Activated CD4-positive, alpha-beta T cell treated with anti-CD3 and anti-CD28 coated beads, Interleukin-10, Interleukin-2, amounts not matched to agents 100 ng/mL and 50 ng/mL, durations not matched to agents 16 hours and 8 hours (primary cell): ENCODE results near the gene PROC.

ENCODE experiments used
- DNase-seq: peaks from one replicate; pipeline ENCODE4 v3.0.0-alpha.2; 2020

Gene PROC

DNA sequence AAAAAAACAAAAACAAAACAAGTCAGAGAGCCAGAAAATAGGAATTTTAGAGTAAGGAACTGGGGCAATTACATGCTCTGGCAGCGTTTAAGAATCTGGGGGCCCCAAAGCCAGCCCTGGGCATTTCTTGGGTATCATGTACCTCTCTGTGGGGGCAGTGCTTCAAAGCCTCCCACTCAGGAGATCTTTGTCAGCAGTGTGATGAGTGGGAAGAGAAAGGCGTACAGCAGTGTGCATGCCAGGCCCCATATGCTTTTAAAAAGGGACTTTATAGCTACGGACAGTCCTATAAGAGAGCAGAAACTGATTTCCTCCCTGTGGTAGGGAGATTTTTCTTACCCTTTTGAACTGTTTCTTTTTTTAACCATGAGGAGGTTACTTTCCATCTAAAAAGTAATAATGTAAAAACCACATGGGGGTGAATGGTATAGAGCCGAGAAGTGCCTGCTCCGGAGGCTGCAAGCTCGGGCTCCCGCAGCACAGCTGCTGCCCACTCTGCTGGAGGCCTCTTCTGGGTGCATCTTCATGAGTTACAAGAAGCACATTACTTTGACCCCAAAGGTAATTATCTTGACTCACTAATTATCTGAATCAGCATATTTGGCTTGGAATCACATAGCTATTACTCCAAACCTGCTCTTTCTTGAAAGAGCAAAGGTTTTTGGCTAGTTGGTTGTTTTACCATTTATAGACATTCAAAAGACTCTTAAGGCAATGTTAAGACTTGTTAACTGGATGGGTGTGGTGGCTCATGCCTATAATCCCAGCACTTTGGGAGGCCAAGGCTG is 46.4 kb downstream of the PROC start:
- no peak for DNase-seq

DNA sequence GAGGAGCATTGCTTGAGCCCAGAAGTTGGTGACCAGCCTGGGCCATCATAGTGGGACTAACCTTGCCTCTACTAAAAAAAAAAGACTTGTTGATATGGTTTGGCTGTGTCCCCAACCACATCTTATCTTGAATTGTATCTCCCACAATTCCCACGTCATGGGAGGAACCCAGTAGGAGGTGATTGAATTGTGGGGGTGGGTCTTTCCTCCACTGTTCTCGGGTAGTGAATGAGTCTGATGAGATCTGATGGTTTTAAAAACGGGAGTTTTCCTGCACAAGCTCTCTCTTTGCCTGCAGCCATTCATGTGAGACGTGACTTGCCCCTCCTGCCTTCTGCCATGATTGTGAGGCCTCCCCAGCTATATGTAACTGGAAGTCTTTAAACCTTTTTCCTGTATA is 47.0 kb downstream of the PROC start:
- DNase-seq = peak; percentile 24

DNA sequence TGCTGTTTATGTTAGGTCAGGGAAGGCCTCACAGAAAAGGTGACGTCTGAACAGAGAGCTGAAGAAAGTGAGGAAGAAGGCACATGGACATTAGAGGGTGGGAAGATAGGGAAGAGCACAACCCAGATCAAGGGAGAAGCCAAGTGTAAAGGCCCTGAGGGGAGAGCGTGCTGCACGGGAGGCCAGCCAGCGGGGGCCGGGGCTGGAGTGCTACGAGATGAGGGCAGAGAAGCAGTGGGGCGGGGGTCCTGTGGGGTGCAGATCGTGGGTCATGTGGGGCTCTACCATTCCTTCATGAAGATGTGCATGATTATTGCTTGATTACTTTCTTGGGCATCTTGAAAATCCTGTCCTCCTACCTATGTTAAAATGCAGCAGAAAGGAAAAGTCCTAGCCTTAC is 50.8 kb downstream of the PROC start:
- no peak for DNase-seq

DNA sequence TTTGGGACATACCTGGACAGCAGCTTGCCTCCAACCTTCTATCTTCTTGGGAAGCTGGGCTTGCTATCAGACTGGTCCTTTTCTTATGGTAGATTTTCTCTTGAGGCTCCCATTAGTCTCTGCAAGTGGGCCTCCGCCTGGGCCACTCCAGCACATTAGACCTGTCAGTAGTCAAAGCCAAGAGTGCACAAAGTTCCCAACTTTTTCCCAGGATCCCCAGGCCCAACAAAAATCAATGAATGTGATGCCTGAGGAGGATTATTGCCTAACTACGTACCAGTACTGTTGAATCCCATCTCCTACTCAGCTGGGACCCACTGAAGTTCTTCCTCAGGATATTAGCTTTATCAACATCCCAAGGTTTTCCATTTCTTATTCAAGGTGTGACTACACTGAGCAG is 51.7 kb downstream of the PROC start:
- no peak for DNase-seq

DNA sequence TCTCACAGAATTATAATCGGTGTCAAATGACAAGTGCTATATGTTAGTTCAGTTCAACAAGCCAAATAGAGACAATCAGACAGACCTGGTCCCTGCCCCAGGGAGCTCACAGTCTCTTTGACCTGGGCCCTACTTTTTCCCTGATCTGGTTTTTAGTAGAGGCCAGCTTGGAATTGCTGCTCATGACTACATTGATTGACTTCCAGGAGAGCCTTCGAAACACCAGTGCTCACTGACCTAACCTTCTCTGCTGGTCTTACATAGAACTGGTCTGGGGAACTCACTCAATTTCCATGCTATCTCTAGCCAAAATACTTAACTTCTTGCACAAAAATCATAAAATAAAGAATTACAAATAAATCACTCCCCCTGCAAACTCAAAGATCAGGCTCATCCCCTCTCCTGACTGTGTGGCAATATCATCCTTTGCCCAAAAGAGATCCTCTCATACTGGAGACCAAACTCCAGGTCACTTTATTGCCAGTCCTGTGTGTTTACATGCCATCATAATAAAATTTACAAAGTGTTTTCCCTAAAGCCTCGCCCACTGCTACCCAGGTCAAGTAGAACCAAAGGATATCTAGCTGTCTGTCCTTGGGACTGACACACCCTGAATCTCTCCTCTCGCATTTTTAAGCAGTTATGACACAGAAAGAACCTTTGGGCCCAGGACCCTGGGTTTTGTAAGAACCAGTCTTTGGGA is 53.2 kb downstream of the PROC start:
- no peak for DNase-seq

DNA sequence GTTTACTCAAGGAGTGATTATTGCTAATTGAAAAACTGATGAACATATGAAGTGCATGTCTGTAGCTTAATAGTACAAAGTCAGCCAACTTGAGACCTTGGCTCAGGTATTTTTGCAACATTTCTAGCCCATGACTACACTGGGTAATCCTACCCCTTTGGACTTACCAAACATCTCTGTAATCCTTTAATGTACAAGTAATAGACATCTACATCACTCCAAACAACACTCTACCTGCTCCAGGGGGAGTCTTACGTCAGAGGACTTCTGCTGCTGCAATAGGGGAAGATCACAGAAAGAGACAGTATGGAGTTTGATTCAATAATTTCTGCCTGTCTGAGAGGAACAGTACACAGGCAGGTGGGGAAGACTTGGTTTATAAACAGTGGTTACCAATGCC is 54.0 kb downstream of the PROC start:
- no peak for DNase-seq

DNA sequence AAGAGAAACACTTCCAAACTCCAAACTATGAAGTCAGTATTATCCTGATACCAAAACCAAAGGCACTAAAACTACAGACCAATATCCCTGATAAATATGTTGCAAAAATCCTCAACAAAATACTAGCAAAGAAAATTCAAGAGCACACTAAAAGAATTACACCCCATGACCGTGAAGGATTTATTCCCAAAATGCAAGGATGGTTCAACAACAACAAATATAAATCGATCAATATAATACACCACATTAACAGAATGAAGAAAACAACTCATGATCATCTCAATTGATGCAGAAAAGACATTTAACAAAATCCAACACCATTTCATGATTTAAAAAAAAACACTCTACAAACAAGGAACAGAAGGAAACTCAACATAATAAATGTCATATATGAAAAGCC is 57.6 kb downstream of the PROC start:
- no peak for DNase-seq
